A673 (cell line): ENCODE data around the gene MUC15.

ENCODE experiments used
- CTCF ChIP-seq: fragments of 300-800, 200-600 bp; sonication (generic); conservative IDR thresholded peaks from 2 replicates; pipeline ENCODE4 v1.5.1; 2017; ENCODE audit warnings: low read depth, mild to moderate bottlenecking, antibody characterized with exemption, low read length, moderate library complexity, mixed read lengths
- EZH2 ChIP-seq: fragments of 200-600 bp; sonication (generic); IDR thresholded peaks from 2 replicates; pipeline ENCODE4 v1.6.1; 2017; ENCODE audit warnings: borderline replicate concordance, low read depth, mild to moderate bottlenecking, mixed read lengths, antibody characterized with exemption, low read length; ENCODE audit not compliant: poor library complexity, severe bottlenecking

- no peak for TF ChIP-seq CTCF
- no peak for TF ChIP-seq EZH2
These were observed 7.1 kb upstream of the MUC15 start for GRCh38 chr11:26578998-26579661.
